Measurements from ENCODE around the gene TSC22D1.

- TF ChIP-seq ELF4 (IDR thresholded peaks at IDR 0.05) (no peak), SP1 (IDR thresholded peaks at IDR 0.05) (no peak), FOXA1 (IDR thresholded peaks at IDR 0.05) (no peak), SUZ12 (IDR thresholded peaks at IDR 0.05) (no peak)
Observed at GRCh38 chr13:44549476-44549875, 26.7 kb downstream of the TSC22D1 start.

Measured in HEK293T (cell line).